Measurements from ENCODE around the gene KRT20. TPM values are rescaled to one million over a fixed set of nuclear protein-coding genes. Genes with fewer than 3 reads are reported as not detected.

KRT20 gene, protein sequence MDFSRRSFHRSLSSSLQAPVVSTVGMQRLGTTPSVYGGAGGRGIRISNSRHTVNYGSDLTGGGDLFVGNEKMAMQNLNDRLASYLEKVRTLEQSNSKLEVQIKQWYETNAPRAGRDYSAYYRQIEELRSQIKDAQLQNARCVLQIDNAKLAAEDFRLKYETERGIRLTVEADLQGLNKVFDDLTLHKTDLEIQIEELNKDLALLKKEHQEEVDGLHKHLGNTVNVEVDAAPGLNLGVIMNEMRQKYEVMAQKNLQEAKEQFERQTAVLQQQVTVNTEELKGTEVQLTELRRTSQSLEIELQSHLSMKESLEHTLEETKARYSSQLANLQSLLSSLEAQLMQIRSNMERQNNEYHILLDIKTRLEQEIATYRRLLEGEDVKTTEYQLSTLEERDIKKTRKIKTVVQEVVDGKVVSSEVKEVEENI
- 0.23 TPM for total RNA-seq

GRCh38 chr17:40884708-40885512, at the start of gene KRT20:
Gene KRT20 (minus strand): TSS chr17:40885242. CDS start chr17:40885185, 57 bp downstream.

GRCh38 chr17:40866838-40867237, 18.2 kb downstream of the KRT20 start, which contains the start of gene KRT12:
Gene KRT12 (minus strand): TSS chr17:40867223. CDS start chr17:40867186, 37 bp downstream.

Other genes starting within 250 kb of the KRT20 start
- 103 TPM for gene SMARCE1, start 237.4 kb downstream of the KRT20 start, total RNA-seq
- gene KRT222, start 220.1 kb downstream of the KRT20 start, total RNA-seq = not detected
- gene KRT24, start 181.5 kb downstream of the KRT20 start, total RNA-seq = not detected
- gene KRT25, start 129.9 kb downstream of the KRT20 start, total RNA-seq = not detected
- not detected for gene KRT26, start 113.0 kb downstream of the KRT20 start, total RNA-seq
- not detected for gene KRT27, start 102.7 kb downstream of the KRT20 start, total RNA-seq
- gene KRT28, start 85.3 kb downstream of the KRT20 start, total RNA-seq = not detected
- 6.9 TPM for gene KRT10, start 62.6 kb downstream of the KRT20 start, total RNA-seq
- not detected for gene KRT12, start 18.0 kb downstream of the KRT20 start, total RNA-seq
- 1.3 TPM for gene KRT23, start 52.4 kb upstream of the KRT20 start, total RNA-seq
- 0.18 TPM for gene KRT39, start 81.7 kb upstream of the KRT20 start, total RNA-seq
- 0.23 TPM for gene KRT40, start 99.1 kb upstream of the KRT20 start, total RNA-seq
- gene KRTAP3-3, start 108.9 kb upstream of the KRT20 start, total RNA-seq = not detected
- not detected for gene KRTAP3-2, start 114.7 kb upstream of the KRT20 start, total RNA-seq
- gene KRTAP3-1, start 123.9 kb upstream of the KRT20 start, total RNA-seq = not detected
- gene KRTAP1-5, start 142.0 kb upstream of the KRT20 start, total RNA-seq = not detected
- gene KRTAP1-4, start 145.0 kb upstream of the KRT20 start, total RNA-seq = not detected
- not detected for gene KRTAP1-3, start 149.6 kb upstream of the KRT20 start, total RNA-seq
- gene KRTAP1-1, start 156.2 kb upstream of the KRT20 start, total RNA-seq = not detected
- gene KRTAP2-1, start 162.1 kb upstream of the KRT20 start, total RNA-seq = not detected
- gene KRTAP2-2, start 170.0 kb upstream of the KRT20 start, total RNA-seq = not detected
- gene KRTAP2-3, start 174.9 kb upstream of the KRT20 start, total RNA-seq = not detected
- gene KRTAP2-4, start 180.6 kb upstream of the KRT20 start, total RNA-seq = not detected
- gene KRTAP4-7, start 198.9 kb upstream of the KRT20 start, total RNA-seq = not detected
- gene KRTAP4-8, start 212.9 kb upstream of the KRT20 start, total RNA-seq = not detected
- gene KRTAP4-16, start 217.0 kb upstream of the KRT20 start, total RNA-seq = not detected
- not detected for gene KRTAP4-9, start 220.1 kb upstream of the KRT20 start, total RNA-seq
- gene KRTAP4-11, start 233.1 kb upstream of the KRT20 start, total RNA-seq = not detected
- gene KRTAP4-12, start 238.9 kb upstream of the KRT20 start, total RNA-seq = not detected

Measured in metanephros (tissue), 1 donor.